GM20000 (cell line): ENCODE measurements around the gene YARS1.

Experiments
- DNase-seq: peaks from one replicate; pipeline ENCODE4 v3.0.0; 2012; ENCODE audit warnings: low spot score
- TF ChIP-seq, protein P1 (sequence below): IDR thresholded peaks from 2 replicates; pipeline ENCODE4 v1.5.1; 2012; ENCODE audit warnings: mild to moderate bottlenecking, control low read depth; ENCODE audit errors: extremely low read depth, missing control alignments

The YARS1 gene

DNA sequence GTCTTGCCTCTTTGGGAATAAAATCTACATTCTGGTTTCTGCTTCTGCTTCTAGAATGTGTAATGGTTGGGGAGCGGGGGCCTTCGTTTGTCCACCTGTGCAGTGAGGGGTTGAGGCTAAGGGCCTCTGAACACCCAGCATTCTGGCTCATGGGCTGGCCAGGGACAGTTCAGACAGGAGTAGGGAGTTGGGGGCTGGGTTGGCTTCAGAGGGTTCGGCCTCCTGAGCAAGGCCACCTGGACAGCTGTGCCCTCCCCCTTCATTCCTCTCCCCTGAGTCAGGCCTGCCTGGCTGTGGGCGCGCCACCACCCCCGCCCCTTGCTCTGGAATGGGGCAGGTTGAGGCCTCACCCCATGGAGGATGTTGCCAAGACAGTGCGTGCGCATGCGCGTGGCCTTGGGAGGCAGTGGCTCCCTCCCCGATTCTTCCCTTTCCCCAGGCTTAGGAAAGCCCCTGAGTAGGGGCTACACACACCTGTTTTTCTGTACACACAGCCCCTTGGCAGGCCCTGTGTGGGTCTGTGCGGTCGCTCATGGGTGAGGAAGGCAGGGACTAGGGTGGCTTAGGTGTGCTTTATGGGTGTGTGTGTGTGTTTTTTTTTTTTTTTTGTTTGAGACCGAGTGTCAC, 57.0 kb downstream of the YARS1 start:
- no peak for DNase-seq
- TF ChIP-seq, protein P1, sequence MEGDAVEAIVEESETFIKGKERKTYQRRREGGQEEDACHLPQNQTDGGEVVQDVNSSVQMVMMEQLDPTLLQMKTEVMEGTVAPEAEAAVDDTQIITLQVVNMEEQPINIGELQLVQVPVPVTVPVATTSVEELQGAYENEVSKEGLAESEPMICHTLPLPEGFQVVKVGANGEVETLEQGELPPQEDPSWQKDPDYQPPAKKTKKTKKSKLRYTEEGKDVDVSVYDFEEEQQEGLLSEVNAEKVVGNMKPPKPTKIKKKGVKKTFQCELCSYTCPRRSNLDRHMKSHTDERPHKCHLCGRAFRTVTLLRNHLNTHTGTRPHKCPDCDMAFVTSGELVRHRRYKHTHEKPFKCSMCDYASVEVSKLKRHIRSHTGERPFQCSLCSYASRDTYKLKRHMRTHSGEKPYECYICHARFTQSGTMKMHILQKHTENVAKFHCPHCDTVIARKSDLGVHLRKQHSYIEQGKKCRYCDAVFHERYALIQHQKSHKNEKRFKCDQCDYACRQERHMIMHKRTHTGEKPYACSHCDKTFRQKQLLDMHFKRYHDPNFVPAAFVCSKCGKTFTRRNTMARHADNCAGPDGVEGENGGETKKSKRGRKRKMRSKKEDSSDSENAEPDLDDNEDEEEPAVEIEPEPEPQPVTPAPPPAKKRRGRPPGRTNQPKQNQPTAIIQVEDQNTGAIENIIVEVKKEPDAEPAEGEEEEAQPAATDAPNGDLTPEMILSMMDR = no peak

DNA sequence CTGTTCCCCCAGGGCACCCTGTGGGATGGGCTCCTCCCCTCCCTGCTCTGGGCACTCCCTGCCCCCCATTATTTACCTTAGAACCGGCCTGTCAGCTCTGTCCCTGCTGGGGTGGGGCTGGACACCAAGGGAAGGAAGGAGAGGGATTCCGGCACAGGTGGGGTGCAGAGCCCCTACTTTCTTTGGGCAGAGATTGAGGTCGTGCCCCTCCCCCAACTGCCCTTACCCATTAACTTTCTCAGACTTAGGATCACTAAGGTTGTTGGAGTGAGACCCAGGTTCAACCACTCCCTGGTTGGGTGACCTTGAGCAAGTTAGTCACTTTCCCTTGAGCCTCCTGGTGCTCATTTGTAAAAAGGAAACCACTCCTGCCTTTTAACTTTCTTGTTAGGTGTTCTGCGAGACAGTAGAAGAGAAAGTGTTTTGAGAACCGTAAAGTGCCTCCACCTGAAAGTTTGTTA, 57.6 kb downstream of the YARS1 start:
- no peak for DNase-seq
- TF ChIP-seq, protein P1 = no peak

DNA sequence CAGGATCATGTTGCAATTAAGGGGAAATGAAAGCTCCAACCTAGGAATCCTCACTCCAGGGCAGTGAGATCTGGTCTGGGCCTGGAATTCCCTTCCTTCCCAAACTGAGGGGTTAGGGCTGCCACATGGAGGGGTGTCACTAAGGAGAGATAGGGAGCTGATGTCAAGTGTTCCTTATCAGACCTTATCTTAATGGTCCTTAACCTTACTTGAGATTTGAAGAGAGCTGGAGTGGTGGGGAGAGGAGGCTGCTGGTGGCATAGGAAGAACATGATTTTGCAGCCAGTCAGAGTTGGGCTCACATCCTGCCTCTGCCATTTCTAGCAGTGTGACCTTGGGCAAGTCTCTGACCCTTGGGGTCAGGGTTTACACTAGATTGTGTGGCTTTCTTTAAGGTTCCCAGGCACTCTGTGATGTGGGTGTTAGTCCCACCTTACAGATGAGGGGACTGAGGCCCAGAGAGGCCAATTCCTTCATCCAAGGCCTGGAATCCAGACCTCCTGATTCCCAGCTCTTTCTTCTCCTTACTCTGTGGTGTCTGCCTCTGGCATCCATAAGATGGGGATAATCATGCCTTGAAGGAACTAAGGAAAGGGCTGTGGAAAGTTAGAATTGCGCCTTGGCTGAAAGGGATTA, 58.2 kb downstream of the YARS1 start:
- DNase-seq = no peak
- TF ChIP-seq, protein P1 = no peak

DNA sequence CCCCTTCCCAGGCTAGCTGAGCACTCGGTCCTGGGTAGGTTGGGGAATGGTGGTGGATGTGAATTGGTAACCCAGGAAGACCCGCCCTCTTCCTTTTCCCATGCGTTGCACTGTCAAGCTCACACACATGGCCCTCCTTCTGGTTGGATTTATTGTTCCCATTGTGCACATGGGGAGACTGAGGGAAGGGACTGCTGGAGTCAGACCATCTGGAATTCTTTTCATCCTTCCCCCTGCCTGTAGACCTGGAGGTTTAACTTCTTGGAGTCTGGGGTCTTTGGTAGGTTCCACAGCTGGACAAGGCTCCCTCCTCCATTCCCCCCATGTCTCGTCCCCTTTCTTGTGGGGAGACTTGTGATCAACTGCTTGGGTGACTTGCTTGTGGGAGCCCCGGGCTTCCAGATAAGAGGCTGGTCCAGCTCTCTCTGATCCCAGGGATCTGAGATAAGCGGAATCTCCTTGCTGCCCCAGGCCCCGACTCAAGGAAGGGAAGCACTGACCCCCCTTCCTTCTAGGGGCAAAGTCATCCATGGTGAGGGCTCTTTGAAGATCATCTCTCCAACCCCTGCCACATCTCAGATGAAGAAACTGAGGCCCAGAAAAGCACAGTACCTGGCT, 58.9 kb downstream of the YARS1 start:
- no peak for DNase-seq
- TF ChIP-seq, protein P1 = no peak

DNA sequence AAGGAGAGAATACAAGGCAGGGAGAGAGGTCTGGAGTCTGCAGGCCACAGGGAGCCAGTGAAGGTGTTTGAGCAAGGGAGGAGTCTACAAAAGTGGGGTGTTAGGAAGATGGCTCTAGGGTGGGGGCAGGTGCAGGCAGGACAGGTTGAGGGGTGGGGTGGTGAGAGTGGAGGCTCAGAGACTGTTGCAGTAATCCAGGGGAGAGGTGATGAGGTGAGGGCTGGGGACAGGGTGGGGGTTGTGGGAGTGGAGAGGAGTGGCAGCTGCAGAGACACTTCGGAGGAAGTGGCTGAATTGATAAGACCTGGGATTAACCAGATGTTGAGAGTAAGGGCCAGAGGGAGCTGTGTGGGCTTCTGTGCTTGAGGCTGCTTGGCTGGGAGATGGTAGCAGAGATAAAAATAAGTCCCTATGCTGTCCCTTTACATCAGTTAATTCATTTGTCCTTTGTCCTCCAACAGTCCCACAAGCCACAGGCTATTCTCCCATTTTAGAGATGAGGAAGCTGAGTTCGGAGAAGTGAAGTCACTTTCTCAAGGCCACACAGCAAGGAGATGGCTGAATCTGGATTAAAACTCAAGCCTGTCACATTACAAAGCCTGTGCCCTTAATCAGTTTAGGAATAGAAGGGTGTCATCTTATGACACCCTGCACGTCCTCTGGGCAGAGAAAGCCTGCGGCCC, 59.8 kb downstream of the YARS1 start:
- DNase-seq = no peak
- TF ChIP-seq, protein P1 = no peak

DNA sequence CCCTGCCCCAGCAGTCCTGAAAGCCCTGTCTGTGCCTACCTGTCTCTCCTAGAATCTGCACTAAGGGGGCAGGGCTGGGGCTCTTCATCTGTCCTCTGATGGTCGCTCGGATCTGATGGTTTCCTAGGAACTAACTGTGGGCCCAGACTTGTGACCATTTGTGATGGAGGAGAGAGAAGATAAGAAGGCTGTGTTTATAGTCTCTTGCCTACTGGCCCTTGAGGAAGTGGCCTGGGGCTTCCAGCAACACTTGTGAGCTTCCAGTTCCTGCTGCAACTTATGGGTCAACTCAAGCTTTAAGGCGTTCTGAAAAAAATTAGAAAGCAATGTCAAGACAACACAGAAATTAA, 61.4 kb downstream of the YARS1 start:
- DNase-seq = no peak

More for the DNA sequence above, 61.4 kb downstream of the YARS1 start:
- TF ChIP-seq, protein P1 = no peak
